Keratinocyte (primary cell): ENCODE data around the gene AP2A1. TPM values are rescaled to one million over a fixed set of nuclear protein-coding genes. Genes with fewer than 3 reads are reported as not detected.

Experiments used
- DNase-seq: peaks from one replicate; pipeline ENCODE4 v3.0.0-alpha.2; 2011; ENCODE audit warnings: low read depth, missing footprints, low spot score
- FAIRE-seq: peaks from 2 replicates; lab custom pipeline; 2011; peaks lifted over from hg19 to GRCh38; lab: Jason Lieb, UNC
- H2AFZ ChIP-seq: 2 replicates; pipeline ENCODE4 v1.6.0; 2012; ENCODE audit warnings: low read length, control low read depth, inconsistent platforms; ENCODE audit not compliant: control insufficient read depth
- H3K27ac ChIP-seq: 2 replicates; pipeline ENCODE4 v1.5.1; 2011; ENCODE audit warnings: low read length; ENCODE audit not compliant: control insufficient read depth, insufficient read depth
- H3K27me3 ChIP-seq: 3 replicates; pipeline ENCODE4 v1.6.0; 2011; ENCODE audit warnings: low read length; ENCODE audit not compliant: control insufficient read depth, insufficient read depth; ENCODE audit errors: extremely low read depth
- H3K36me3 ChIP-seq, 2 experiments: 2 replicates in 1 of 2; 3 replicates in 1 of 2; pipeline ENCODE4 v1.5.1; 2011; ENCODE audit warnings: low read length in 2 of 2, mild to moderate bottlenecking in 1 of 2; ENCODE audit not compliant: control insufficient read depth in 2 of 2, insufficient read depth in 2 of 2; ENCODE audit errors: extremely low read depth in 1 of 2
- H3K4me1 ChIP-seq: 3 replicates; pipeline ENCODE4 v1.5.1; 2011; ENCODE audit warnings: low read length; ENCODE audit not compliant: control insufficient read depth, insufficient read depth; ENCODE audit errors: extremely low read depth
- H3K4me2 ChIP-seq: 3 replicates; pipeline ENCODE4 v1.6.0; 2011; ENCODE audit warnings: low read depth, low read length; ENCODE audit not compliant: control insufficient read depth, insufficient read depth; ENCODE audit errors: extremely low read depth
- H3K4me3 ChIP-seq, 3 experiments: fragments of 200-600 bp in 1 of 3; sonication (generic) in 1 of 3; 2 replicates in 2 of 3; 3 replicates in 1 of 3; pipeline ENCODE4 v1.5.1; 2011 to 2016; ENCODE audit warnings: low read length in 3 of 3, mild to moderate bottlenecking in 3 of 3, control low read depth in 2 of 3, inconsistent platforms in 1 of 3, low read depth in 1 of 3, mixed read lengths in 1 of 3, mixed run types in 1 of 3, moderate library complexity in 1 of 3; ENCODE audit not compliant: control insufficient read depth in 2 of 3, insufficient read depth in 2 of 3; ENCODE audit errors: extremely low read depth in 1 of 3
- H3K79me2 ChIP-seq: 2 replicates; pipeline ENCODE4 v1.6.0; 2012; ENCODE audit warnings: low read length; ENCODE audit not compliant: control insufficient read depth, insufficient read depth
- H3K9ac ChIP-seq: 3 replicates; pipeline ENCODE4 v1.6.0; 2011; ENCODE audit warnings: low read length; ENCODE audit not compliant: control insufficient read depth, insufficient read depth; ENCODE audit errors: extremely low read depth
- H3K9me1 ChIP-seq: 3 replicates; pipeline ENCODE4 v1.6.0; 2011; ENCODE audit warnings: low read length; ENCODE audit not compliant: control insufficient read depth, insufficient read depth; ENCODE audit errors: extremely low read depth
- H3K9me3 ChIP-seq: 2 replicates; pipeline ENCODE4 v1.5.1; 2012; ENCODE audit warnings: low read depth, low read length; ENCODE audit not compliant: control insufficient read depth
- H4K20me1 ChIP-seq: 3 replicates; pipeline ENCODE4 v1.6.0; 2011; ENCODE audit warnings: low read length; ENCODE audit not compliant: control insufficient read depth, insufficient read depth; ENCODE audit errors: extremely low read depth
- EZH2 ChIP-seq: IDR thresholded peaks from one replicate; pipeline ENCODE4 v1.6.1; 2012; ENCODE audit warnings: inconsistent platforms, mild to moderate bottlenecking, low read length, moderate library complexity
- dilution Hi-C: fragments of 300-500 bp; cut with MboI; formaldehyde crosslinking; loops from one replicate; pipeline ENCODE4 v1.7.0; 2020; ENCODE audit warnings: low sequenced_read_pairs; ENCODE audit not compliant: extremely low pct_ligation_motif_present
- polyA plus RNA-seq, 5 experiments: library from polyadenylated mRNA; depleted of rRNA in 3 of 5; stranded (reverse) in 3 of 5; stranded (forward) in 1 of 5; unstranded in 1 of 5; fragments of >200 nt; gene quantifications; 1 replicate in 1 of 5; 2 replicates in 3 of 5; 3 replicates in 1 of 5; pipeline versions ENCODE4 v1.2.1 to v1.2.3, GENCODE V29; 2011 to 2012; ENCODE audit warnings: missing spikeins in 2 of 5, low read depth in 1 of 5, low replicate concordance in 1 of 5
- TF ChIP-seq, protein P1 (sequence below), 3 experiments: IDR thresholded peaks in 1 of 3; conservative IDR thresholded peaks in 1 of 3; optimal IDR thresholded peaks in 1 of 3; 2 replicates in 2 of 3; 3 replicates in 1 of 3; pipeline versions ENCODE3 to v1.5.1; 2011; ENCODE audit warnings: low read length in 3 of 3, mild to moderate bottlenecking in 3 of 3, moderate library complexity in 2 of 3, control low read depth in 1 of 3, inconsistent platforms in 1 of 3; ENCODE audit not compliant: insufficient read depth in 2 of 3; ENCODE audit errors: extremely low read depth in 1 of 3

Gene AP2A1
- polyA plus RNA-seq, 1 donor (not counting 4 experiments of a cell fraction or from before 2014, with no cell fraction given) = 36.7 TPM

DNA sequence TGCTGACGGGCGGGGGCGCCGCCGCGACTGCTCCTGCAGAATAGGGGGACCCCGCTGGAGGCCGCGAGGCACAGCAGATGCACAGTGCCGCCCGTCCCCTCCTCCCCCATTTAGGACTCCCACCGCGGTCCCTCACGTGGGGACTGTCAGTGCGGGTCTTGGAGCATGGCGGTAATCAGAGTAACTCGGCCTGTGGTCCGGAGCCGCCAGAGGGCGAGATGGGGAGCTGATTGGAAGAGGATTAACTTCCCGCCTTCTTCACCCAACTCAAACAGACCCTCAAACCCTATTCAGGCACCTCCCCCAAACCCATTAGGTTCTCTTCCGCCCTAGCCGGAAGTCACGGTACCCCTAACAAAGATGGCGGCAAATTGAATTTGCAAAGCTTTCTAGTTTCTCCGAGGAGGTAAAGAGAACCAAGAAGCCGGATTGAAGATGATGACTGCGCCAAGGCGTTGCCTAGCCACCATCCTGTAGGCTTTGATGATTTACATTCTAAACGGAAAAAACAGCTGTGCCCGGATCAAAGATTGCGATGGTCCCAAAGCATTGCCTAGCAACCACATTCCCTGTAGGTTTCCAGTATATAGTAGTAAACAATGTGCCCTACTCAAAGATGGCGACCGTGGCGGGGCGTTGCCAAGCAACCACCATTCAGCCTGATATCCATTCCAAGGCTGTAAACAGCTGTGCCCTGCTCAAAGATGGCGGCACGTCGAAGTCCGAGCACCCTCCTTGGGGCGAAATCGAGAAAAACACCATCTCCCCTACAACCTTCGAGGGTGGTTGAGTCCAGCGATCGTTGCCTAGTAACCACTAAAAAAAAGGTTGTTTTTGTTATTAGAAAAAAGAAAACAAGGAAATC, 46.4 kb downstream of the AP2A1 start, which contains the start of gene FUZ:
Gene FUZ (minus strand): TSS at position 296 of the 865 bp plus-strand sequence. CDS start 186 bp downstream, at position 110.
- Histone ChIP-seq H3K4me2 (peak within 1 kb of the TSS; percentile 95), H3K4me3 (peak within 1 kb of the TSS; percentile 54 to 97 (median 97)), H3K27ac (peak within 1 kb of the TSS; percentile 96), H4K20me1 (no peaks in the 10 kb centered on the region), H3K9ac (peak within 1 kb of the TSS; percentile 87), H3K79me2 (peaks cover 1% of the 10 kb centered on the region), H3K4me1 (peaks cover 25% of the 10 kb centered on the region), H3K27me3 (no peaks in the 10 kb centered on the region), H3K36me3 (no peaks in the 10 kb centered on the region), H3K9me1 (no peaks in the 10 kb centered on the region), H3K9me3 (no peaks in the 10 kb centered on the region), H2AFZ (peak within 1 kb of the TSS; percentile 98)
- DNase-seq = peak; percentile 80
- dilution Hi-C loops = no loop called here
- TF ChIP-seq, protein P1, sequence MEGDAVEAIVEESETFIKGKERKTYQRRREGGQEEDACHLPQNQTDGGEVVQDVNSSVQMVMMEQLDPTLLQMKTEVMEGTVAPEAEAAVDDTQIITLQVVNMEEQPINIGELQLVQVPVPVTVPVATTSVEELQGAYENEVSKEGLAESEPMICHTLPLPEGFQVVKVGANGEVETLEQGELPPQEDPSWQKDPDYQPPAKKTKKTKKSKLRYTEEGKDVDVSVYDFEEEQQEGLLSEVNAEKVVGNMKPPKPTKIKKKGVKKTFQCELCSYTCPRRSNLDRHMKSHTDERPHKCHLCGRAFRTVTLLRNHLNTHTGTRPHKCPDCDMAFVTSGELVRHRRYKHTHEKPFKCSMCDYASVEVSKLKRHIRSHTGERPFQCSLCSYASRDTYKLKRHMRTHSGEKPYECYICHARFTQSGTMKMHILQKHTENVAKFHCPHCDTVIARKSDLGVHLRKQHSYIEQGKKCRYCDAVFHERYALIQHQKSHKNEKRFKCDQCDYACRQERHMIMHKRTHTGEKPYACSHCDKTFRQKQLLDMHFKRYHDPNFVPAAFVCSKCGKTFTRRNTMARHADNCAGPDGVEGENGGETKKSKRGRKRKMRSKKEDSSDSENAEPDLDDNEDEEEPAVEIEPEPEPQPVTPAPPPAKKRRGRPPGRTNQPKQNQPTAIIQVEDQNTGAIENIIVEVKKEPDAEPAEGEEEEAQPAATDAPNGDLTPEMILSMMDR (optimal IDR thresholded peaks at IDR 0.05 in 1 of 3, IDR thresholded peaks at IDR 0.05 in 1 of 3, conservative IDR thresholded peaks at IDR 0.05 in 1 of 3; ENCODE audit: extremely low read depth in 1 of 3, insufficient read depth in 2 of 3, low read length in 3 of 3) = peak in 2 of 3 experiments; percentile 5 to 11
- no peak for TF ChIP-seq EZH2
- peak; percentile 88 for FAIRE-seq

DNA sequence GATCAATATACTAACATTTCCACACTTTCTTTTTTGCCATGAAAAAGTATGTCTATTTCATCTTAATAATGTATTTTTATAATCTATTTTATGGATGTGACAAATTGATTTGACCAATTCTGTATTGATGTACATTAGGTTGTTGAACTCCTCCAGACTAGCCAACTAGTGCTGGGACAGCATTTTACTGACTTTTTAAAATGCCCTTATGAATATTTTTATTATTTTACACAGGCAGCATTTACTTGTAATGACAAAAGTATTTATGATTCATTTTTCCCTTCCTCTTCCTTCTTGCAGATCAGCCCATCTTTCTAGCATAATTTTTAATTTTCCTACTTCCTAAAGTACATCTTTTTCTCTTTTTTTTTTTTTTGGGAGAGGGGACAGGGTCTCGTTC, 47.2 kb downstream of the AP2A1 start:
- H4K20me1 ChIP-seq = no peaks in the 10 kb centered on the region
- no peaks in the 10 kb centered on the region for H3K9me3 ChIP-seq
- H3K27ac ChIP-seq = peak overlapping the region; percentile 96
- H3K27me3 ChIP-seq = no peaks in the 10 kb centered on the region
- dilution Hi-C loops = no loop called here
- peak overlapping the region in 2 of 3 experiments; percentile 97 for H3K4me3 ChIP-seq
- peak overlapping the region; percentile 98 for H2AFZ ChIP-seq
- H3K9ac ChIP-seq = peak overlapping the region; percentile 87
- H3K79me2 ChIP-seq = peaks cover 9% of the 10 kb centered on the region
- TF ChIP-seq EZH2 = no peak
- TF ChIP-seq, protein P1 (optimal IDR thresholded peaks at IDR 0.05 in 1 of 3, IDR thresholded peaks at IDR 0.05 in 1 of 3, conservative IDR thresholded peaks at IDR 0.05 in 1 of 3; ENCODE audit: extremely low read depth in 1 of 3, insufficient read depth in 2 of 3, low read length in 3 of 3) = no peak
- no peaks in the 10 kb centered on the region for H3K36me3 ChIP-seq
- peaks cover 27% of the 10 kb centered on the region for H3K4me1 ChIP-seq
- H3K4me2 ChIP-seq = peak overlapping the region; percentile 95
- no peaks in the 10 kb centered on the region for H3K9me1 ChIP-seq
- DNase-seq = no peak
- no peak for FAIRE-seq
